ENCODE measurements around the gene CTDP1. TPM values are rescaled to one million over a fixed set of nuclear protein-coding genes. Genes with fewer than 3 reads are reported as not detected.

The CTDP1 gene
- total and polyA plus RNA-seq, 3 experiments from 2014 or later = 31.0 to 38.0 (median 35.3) TPM

DNA sequence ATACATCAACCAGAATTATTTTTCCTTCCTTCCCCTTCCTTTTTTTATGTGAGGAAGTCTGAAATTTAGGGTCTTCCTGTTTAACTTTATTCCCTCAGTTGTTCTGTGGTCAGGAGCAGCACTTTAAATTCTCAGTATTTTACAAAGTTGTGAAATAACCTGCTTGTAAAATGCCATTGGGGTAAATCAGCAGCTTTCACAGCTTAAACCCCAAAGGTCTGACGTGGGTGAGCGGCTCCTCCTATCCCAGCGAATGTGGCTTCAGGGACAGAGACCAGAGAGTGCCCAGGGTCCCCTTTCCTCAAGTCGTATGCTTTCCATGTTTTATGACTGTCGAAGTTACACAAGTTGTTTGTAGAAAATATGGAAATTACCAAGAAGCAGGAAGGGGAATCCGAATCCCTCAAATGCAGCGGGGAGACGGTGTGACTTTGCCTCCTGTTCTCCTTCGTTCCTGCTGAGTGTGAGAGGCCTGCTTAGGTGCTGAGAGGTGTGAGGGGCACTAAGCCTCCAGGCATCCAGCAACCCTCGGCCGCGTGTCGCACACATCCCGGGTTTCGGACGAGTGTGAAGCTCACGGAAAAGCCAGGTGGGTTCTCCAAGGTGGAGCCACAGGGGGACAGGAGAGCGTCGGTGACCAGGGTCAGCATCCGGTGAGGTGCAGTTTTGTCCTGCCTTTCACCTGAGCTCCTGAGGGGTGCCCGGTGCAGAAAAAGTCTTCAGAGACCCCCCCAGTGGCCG lies 107.4 kb downstream of the CTDP1 start:
- H3K4me1 ChIP-seq (ENCODE audit: insufficient read depth, low read length) = no peaks in the 10 kb centered on the region
- no peaks in the 10 kb centered on the region for H3K9me3 ChIP-seq (ENCODE audit: low read length)
- H3K36me3 ChIP-seq (ENCODE audit: insufficient read depth, low read length) = no peaks in the 10 kb centered on the region
- H3K27me3 ChIP-seq (ENCODE audit: insufficient read depth, low read length, poor library complexity, severe bottlenecking) = no peaks in the 10 kb centered on the region
- H3K36me3 Mint-ChIP-seq = no peaks in the 10 kb centered on the region
- H3K27me3 Mint-ChIP-seq = peaks cover 30 to 53% of the 10 kb centered on the region in 2 donors
- no peak overlapping the region for H3K4me3 ChIP-seq (ENCODE audit: low read length)
- H3K9me3 Mint-ChIP-seq = peaks cover 0 to 2% (median 0%) of the 10 kb centered on the region in 5 donors
- H3K27ac Mint-ChIP-seq = no peak overlapping the region
- peaks cover 3 to 8% (median 8%) of the 10 kb centered on the region in 3 donors for H3K4me1 Mint-ChIP-seq
- no peak overlapping the region for H3K27ac ChIP-seq (ENCODE audit: low read depth, low read length)
- peak in 1 of 5 donors; percentile 29 for DNase-seq
- ChIA-PET CTCF (no interaction called here), POLR2A (no interaction called here)
- H3K4me3 Mint-ChIP-seq = no peak overlapping the region

GRCh38 chr18:79787527-79787864 lies 107.9 kb downstream of the CTDP1 start:
- Histone ChIP-seq H3K27ac (ENCODE audit: low read depth, low read length) (no peak overlapping the region), H3K4me1 (ENCODE audit: insufficient read depth, low read length) (no peaks in the 10 kb centered on the region), H3K4me3 (ENCODE audit: low read length) (no peak overlapping the region), H3K36me3 (ENCODE audit: insufficient read depth, low read length) (no peaks in the 10 kb centered on the region), H3K9me3 (ENCODE audit: low read length) (no peaks in the 10 kb centered on the region), H3K27me3 (ENCODE audit: insufficient read depth, low read length, poor library complexity, severe bottlenecking) (peaks cover 2% of the 10 kb centered on the region)
- DNase-seq = no peak
- POLR2A ChIA-PET = no interaction called here
- peaks cover 3 to 8% (median 8%) of the 10 kb centered on the region in 3 donors for H3K4me1 Mint-ChIP-seq
- H3K4me3 Mint-ChIP-seq = no peak overlapping the region
- H3K36me3 Mint-ChIP-seq = no peaks in the 10 kb centered on the region
- no peak overlapping the region for H3K27ac Mint-ChIP-seq
- H3K27me3 Mint-ChIP-seq = peaks cover 35 to 57% of the 10 kb centered on the region in 2 donors
- CTCF ChIA-PET = no interaction called here
- peaks cover 0 to 2% (median 0%) of the 10 kb centered on the region in 5 donors for H3K9me3 Mint-ChIP-seq

- ChIA-PET CTCF (no interaction called here), POLR2A (no interaction called here)
- no peaks in the 10 kb centered on the region for H3K9me3 ChIP-seq (ENCODE audit: low read length)
- DNase-seq = peak in 1 of 5 donors; percentile 15
- peaks cover 36 to 62% of the 10 kb centered on the region in 2 donors for H3K27me3 Mint-ChIP-seq
- peaks cover 7% of the 10 kb centered on the region for H3K27me3 ChIP-seq (ENCODE audit: insufficient read depth, low read length, poor library complexity, severe bottlenecking)
- no peaks in the 10 kb centered on the region for H3K36me3 ChIP-seq (ENCODE audit: insufficient read depth, low read length)
- no peaks in the 10 kb centered on the region for H3K4me1 ChIP-seq (ENCODE audit: insufficient read depth, low read length)
- H3K36me3 Mint-ChIP-seq = no peaks in the 10 kb centered on the region
- no peak overlapping the region for H3K27ac ChIP-seq (ENCODE audit: low read depth, low read length)
- H3K27ac Mint-ChIP-seq = no peak overlapping the region
- H3K4me3 Mint-ChIP-seq = peak overlapping the region in 1 of 7 donors; percentile 32
- H3K4me1 Mint-ChIP-seq = peaks cover 3 to 8% (median 8%) of the 10 kb centered on the region in 3 donors
- H3K4me3 ChIP-seq (ENCODE audit: low read length) = no peak overlapping the region
- H3K9me3 Mint-ChIP-seq = peaks cover 0 to 2% (median 0%) of the 10 kb centered on the region in 5 donors
Measured at GRCh38 chr18:79787865-79788733, 108.5 kb downstream of the CTDP1 start.

GRCh38 chr18:79788734-79789085 lies 109.1 kb downstream of the CTDP1 start:
- ChIA-PET CTCF (no interaction called here), POLR2A (no interaction called here)
- peaks cover 0 to 2% (median 0%) of the 10 kb centered on the region in 5 donors for H3K9me3 Mint-ChIP-seq
- H3K9me3 ChIP-seq (ENCODE audit: low read length) = no peaks in the 10 kb centered on the region
- H3K27ac ChIP-seq (ENCODE audit: low read depth, low read length) = no peak overlapping the region
- H3K4me1 ChIP-seq (ENCODE audit: insufficient read depth, low read length) = no peaks in the 10 kb centered on the region
- H3K27ac Mint-ChIP-seq = no peak overlapping the region
- H3K4me3 Mint-ChIP-seq = no peak overlapping the region
- no peaks in the 10 kb centered on the region for H3K36me3 Mint-ChIP-seq
- peak in 1 of 5 donors; percentile 36 for DNase-seq
- H3K27me3 Mint-ChIP-seq = peaks cover 32 to 61% of the 10 kb centered on the region in 2 donors
- peaks cover 7% of the 10 kb centered on the region for H3K27me3 ChIP-seq (ENCODE audit: insufficient read depth, low read length, poor library complexity, severe bottlenecking)
- no peaks in the 10 kb centered on the region for H3K36me3 ChIP-seq (ENCODE audit: insufficient read depth, low read length)
- no peak overlapping the region for H3K4me3 ChIP-seq (ENCODE audit: low read length)
- peaks cover 3 to 8% (median 8%) of the 10 kb centered on the region in 3 donors for H3K4me1 Mint-ChIP-seq

DNA sequence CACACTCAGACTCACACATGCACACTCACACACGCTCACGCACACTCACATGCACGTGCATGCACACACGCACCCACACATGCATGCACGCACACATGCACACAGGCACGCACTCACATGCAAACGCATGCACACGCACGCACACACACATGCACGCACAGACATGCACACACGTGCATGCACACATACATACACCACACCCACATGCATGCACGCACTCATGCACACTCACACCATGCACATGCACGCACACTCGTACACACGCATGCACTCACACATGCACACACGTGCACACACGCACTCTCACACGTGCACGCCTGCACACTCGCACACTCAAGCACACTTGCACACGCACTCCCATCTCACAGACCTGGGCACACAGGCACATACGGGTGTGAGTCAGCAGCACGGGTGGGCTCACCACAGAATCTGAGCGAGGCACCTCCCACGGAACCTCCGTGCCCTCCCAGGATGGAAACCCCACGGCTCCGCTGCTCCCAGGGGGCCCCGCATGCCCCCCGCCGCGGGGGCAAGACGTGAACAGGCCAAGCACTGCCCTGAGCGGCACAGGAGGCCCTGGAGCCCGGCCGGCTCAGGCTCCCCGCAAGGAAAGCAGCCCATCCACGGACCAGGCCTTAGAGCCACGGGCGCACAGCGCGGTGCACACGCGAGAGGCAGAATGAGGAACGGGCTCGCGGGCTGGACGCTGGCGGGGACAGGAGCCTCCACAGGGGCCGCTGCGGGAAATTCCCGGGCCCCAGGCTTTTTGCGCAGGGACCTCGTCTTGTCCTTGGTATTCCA lies 109.7 kb downstream of the CTDP1 start:
- H3K36me3 ChIP-seq (ENCODE audit: insufficient read depth, low read length) = no peaks in the 10 kb centered on the region
- H3K27me3 Mint-ChIP-seq = peaks cover 32 to 60% of the 10 kb centered on the region in 2 donors
- H3K4me1 ChIP-seq (ENCODE audit: insufficient read depth, low read length) = no peaks in the 10 kb centered on the region
- no peak overlapping the region for H3K4me3 ChIP-seq (ENCODE audit: low read length)
- no peaks in the 10 kb centered on the region for H3K9me3 ChIP-seq (ENCODE audit: low read length)
- no peak overlapping the region for H3K27ac Mint-ChIP-seq
- peaks cover 3 to 8% (median 8%) of the 10 kb centered on the region in 3 donors for H3K4me1 Mint-ChIP-seq
- peaks cover 0 to 2% (median 0%) of the 10 kb centered on the region in 5 donors for H3K9me3 Mint-ChIP-seq
- ChIA-PET CTCF (no interaction called here), POLR2A (no interaction called here)
- H3K27ac ChIP-seq (ENCODE audit: low read depth, low read length) = no peak overlapping the region
- no peaks in the 10 kb centered on the region for H3K36me3 Mint-ChIP-seq
- H3K27me3 ChIP-seq (ENCODE audit: insufficient read depth, low read length, poor library complexity, severe bottlenecking) = peaks cover 7% of the 10 kb centered on the region
- no peak overlapping the region for H3K4me3 Mint-ChIP-seq
- peak in 1 of 5 donors; percentile 28 for DNase-seq

GRCh38 chr18:79789901-79790890 lies 110.6 kb downstream of the CTDP1 start:
- no peaks in the 10 kb centered on the region for H3K36me3 ChIP-seq (ENCODE audit: insufficient read depth, low read length)
- no peaks in the 10 kb centered on the region for H3K9me3 ChIP-seq (ENCODE audit: low read length)
- H3K4me3 Mint-ChIP-seq = peak overlapping the region in 2 of 7 donors; percentile 26 to 44
- no peak overlapping the region for H3K27ac Mint-ChIP-seq
- no peaks in the 10 kb centered on the region for H3K36me3 Mint-ChIP-seq
- peak in 1 of 5 donors; percentile 38 for DNase-seq
- H3K27ac ChIP-seq (ENCODE audit: low read depth, low read length) = no peak overlapping the region
- peaks cover 3 to 8% (median 8%) of the 10 kb centered on the region in 3 donors for H3K4me1 Mint-ChIP-seq
- peaks cover 0 to 2% (median 0%) of the 10 kb centered on the region in 5 donors for H3K9me3 Mint-ChIP-seq
- H3K27me3 Mint-ChIP-seq = peaks cover 39 to 64% of the 10 kb centered on the region in 2 donors
- no peak overlapping the region for H3K4me3 ChIP-seq (ENCODE audit: low read length)
- peaks cover 7% of the 10 kb centered on the region for H3K27me3 ChIP-seq (ENCODE audit: insufficient read depth, low read length, poor library complexity, severe bottlenecking)
- ChIA-PET POLR2A (no interaction called here), CTCF (no interaction called here)
- H3K4me1 ChIP-seq (ENCODE audit: insufficient read depth, low read length) = no peaks in the 10 kb centered on the region
